Common myeloid progenitor, CD34-positive (primary cell): ENCODE results near the gene TXNRD2.
A peak's percentile ranks its signal among the peaks of the same experiment; 100 is the strongest.

Source experiments
- CTCF ChIA-PET: fragments of 350-600 bp; sonication (Branson Sonifier 250); formaldehyde crosslinking; loops from one replicate; lab custom pipeline; 2021; ENCODE audit warnings: antibody characterized with exemption; lab: Charles Lee
- POLR2A ChIA-PET: fragments of 350-600 bp; sonication (Branson Sonifier 250); formaldehyde crosslinking; loops from one replicate; lab custom pipeline; 2021; ENCODE audit warnings: antibody characterized with exemption; lab: Charles Lee
- DNase-seq, 3 donors: peaks; one replicate each; pipeline versions ENCODE4 v3.0.0 to v3.0.0-alpha.2; 2013
- H3K27ac ChIP-seq, 2 experiments: 1 replicate in 1 of 2; 2 replicates in 1 of 2; pipeline ENCODE4 v1.7.0; 2013; ENCODE audit warnings: inconsistent platforms in 2 of 2, low read length in 2 of 2, mild to moderate bottlenecking in 2 of 2, low read depth in 1 of 2, moderate library complexity in 1 of 2; ENCODE audit not compliant: severe bottlenecking in 2 of 2, insufficient read depth in 1 of 2, poor library complexity in 1 of 2
- H3K27me3 ChIP-seq, 5 experiments: replicated peaks in 2 of 5; 1 replicate in 3 of 5; 2 replicates in 2 of 5; pipeline versions ENCODE4 v1.6.1 to v1.7.0; 2013; ENCODE audit warnings: low read length in 4 of 5, mild to moderate bottlenecking in 2 of 5, moderate library complexity in 2 of 5, inconsistent platforms in 1 of 5; ENCODE audit not compliant: insufficient read depth in 5 of 5, control insufficient read depth in 4 of 5
- H3K36me3 ChIP-seq, 4 experiments: 1 replicate in 2 of 4; 2 replicates in 2 of 4; pipeline versions ENCODE4 v1.6.1 to v1.7.0; 2013; ENCODE audit warnings: low read length in 3 of 4, control low read depth in 1 of 4, mild to moderate bottlenecking in 1 of 4; ENCODE audit not compliant: control insufficient read depth in 4 of 4, insufficient read depth in 4 of 4
- H3K4me1 ChIP-seq, 4 experiments: 1 replicate in 3 of 4; 2 replicates in 1 of 4; pipeline versions ENCODE4 v1.6.1 to v1.7.1; 2013; ENCODE audit warnings: low read length in 3 of 4, mild to moderate bottlenecking in 3 of 4, control low read depth in 1 of 4, inconsistent platforms in 1 of 4, moderate library complexity in 1 of 4; ENCODE audit not compliant: control insufficient read depth in 4 of 4, insufficient read depth in 4 of 4; ENCODE audit errors: control extremely low read depth in 1 of 4
- H3K4me3 ChIP-seq, 7 experiments: 1 replicate in 4 of 7; 2 replicates in 3 of 7; pipeline versions ENCODE4 v1.5.1 to v1.7.0; 2013; ENCODE audit warnings: mild to moderate bottlenecking in 7 of 7, low read length in 6 of 7, moderate library complexity in 6 of 7, inconsistent platforms in 2 of 7, low read depth in 2 of 7, control low read depth in 1 of 7; ENCODE audit not compliant: insufficient read depth in 4 of 7, control insufficient read depth in 1 of 7; ENCODE audit errors: extremely low read depth in 1 of 7
- H3K9me3 ChIP-seq, 5 experiments: 1 replicate in 4 of 5; 2 replicates in 1 of 5; pipeline versions ENCODE4 v1.6.1 to v1.7.1; 2013; ENCODE audit warnings: low read length in 4 of 5, mild to moderate bottlenecking in 2 of 5, inconsistent platforms in 1 of 5, low read depth in 1 of 5, moderate library complexity in 1 of 5; ENCODE audit not compliant: control insufficient read depth in 4 of 5, insufficient read depth in 2 of 5; ENCODE audit errors: control extremely low read depth in 1 of 5
- WGBS: methylation state at CpG from one replicate; pipeline ENCODE4 v1.1.5; 2013; ENCODE audit not compliant: insufficient coverage; 5-methylcytosine and 5-hydroxymethylcytosine counted together

The TXNRD2 gene

DNA sequence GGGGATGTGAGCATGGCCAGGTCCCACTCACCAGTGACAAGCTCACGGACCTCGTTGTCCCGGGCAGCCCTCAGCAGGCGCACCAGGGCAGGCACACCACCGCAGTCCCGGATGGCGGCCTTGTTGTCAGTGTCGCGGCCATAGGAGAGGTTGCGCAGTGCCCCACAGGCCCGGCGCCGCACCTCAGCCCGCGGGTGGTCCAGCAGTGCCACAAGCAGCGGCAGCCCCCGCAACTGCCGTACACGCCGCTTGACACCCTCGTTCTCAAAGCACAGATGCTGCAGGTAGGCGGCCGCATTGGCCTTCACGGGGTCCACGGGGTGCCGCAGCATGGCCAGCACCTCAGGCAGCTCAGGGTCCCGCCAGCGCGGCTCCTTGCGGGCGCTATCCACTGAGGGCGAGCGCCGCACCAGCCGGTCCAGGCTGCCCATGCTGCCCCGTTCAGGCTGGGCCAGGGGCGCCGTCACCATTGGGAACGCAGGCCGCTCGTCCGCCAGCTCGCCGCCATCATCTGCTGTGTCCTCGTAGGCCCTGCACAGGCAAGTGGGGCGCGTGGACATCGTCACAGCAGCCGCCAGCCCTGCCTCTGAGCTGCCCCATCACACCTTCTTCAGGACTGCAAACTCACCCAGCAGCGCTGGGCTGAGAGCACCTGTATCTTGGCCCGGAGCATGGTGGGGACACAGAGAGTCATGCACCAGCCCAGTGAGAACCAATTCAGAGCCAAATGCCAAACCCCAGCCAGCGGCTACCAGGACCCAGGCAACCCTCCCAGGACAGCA is 38.3 kb upstream of the TXNRD2 start:
- WGBS, result 98% methylated on average over 51 of the region's 52 CpGs
- ChIA-PET CTCF (interaction anchor here (2.0 to 3.4 kb wide), 2 partner anchors 33 to 36 kb away, joined by 9 read pairs; no protein-coding TSS in a partner anchor), POLR2A (no interaction called here)
- Histone ChIP-seq H3K27ac (no peak overlapping the region), H3K36me3 (peaks cover 0 to 46% (median 10%) of the 10 kb centered on the region in 4 experiments), H3K27me3 (no peaks in the 10 kb centered on the region), H3K4me3 (no peak overlapping the region), H3K9me3 (no peaks in the 10 kb centered on the region), H3K4me1 (peaks cover 0 to 33% (median 21%) of the 10 kb centered on the region in 4 experiments)
- DNase-seq, result no peak

DNA sequence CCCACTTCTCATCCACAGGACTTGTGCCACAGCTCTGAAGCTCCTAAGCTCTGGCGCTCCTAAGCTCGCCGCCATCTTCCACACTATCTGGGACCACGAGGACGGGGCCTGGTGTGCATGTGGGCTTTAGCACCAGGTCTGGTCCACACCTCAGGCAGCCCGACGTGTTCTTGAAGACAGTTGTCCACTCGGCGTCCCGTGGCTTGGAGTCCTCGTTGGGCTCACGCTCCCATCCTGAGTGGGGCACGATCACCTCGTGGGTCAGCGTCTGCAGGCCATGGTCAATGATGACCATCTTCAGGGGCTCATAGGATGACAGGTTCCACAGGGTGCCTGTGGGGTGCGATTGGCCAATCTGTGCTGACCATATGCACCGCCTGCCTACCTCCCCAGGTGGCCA is 37.1 kb upstream of the TXNRD2 start:
- DNase-seq, result no peak
- Histone ChIP-seq H3K27ac (no peak overlapping the region), H3K4me1 (peaks cover 0 to 39% (median 30%) of the 10 kb centered on the region in 4 experiments), H3K9me3 (no peaks in the 10 kb centered on the region), H3K27me3 (no peaks in the 10 kb centered on the region), H3K4me3 (no peak overlapping the region), H3K36me3 (peaks cover 0 to 46% (median 10%) of the 10 kb centered on the region in 4 experiments)
- POLR2A ChIA-PET, result interaction anchor here (1.0 kb wide), 1 partner anchor 20 kb away, joined by 3 read pairs; no protein-coding TSS in a partner anchor
- CTCF ChIA-PET, result interaction anchor here (1.0 to 3.4 kb wide), 4 partner anchors 12 to 37 kb away, joined by 3 to 9 read pairs (median 6); no protein-coding TSS in a partner anchor
- 98% methylated on average over 17 of the region's 17 CpGs for WGBS

DNA sequence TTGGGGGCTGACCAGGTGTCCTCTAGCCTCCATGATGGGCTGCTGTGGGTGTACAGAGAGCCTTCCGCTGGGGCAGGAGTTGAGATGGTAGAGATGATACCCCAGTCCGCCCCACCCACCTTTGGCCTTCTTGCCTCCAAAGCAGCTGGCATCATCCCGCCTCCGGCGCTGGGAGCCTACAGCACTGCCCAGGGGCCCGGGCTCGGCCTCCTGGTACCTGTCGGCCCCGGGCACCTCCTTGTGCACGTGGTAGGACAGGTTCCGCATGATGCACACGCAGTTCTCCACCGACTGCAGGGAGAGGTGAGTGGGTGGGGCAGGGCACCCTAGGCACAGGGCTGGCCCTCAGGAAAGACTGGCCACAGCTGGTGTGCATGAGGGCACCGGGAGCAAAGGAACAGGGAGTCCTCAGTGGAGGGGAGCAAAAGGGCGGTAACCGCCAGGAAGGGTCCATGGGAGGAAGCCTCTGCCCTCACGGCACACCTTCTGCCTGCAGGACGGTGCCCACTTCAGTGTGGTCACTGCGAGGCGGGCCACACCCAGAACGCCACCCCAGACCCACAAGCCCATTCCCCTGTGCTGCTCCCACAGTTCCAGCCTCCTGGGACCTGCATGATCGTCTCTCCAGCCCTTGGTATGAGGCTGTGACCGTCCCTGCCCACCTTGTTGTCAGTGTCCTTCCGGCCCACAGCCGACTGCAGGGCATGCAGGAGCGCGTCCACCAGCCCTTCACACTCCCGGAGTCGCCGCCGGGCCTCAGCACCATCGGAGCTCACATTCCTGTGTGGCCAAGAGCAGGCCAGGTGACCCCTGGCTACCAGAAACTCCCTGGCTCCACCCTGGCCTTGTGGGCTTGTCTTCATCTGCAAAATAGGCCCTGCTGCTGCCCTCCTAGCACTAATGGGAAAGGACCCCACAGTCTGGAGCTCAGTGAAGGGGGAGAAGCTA is 36.0 kb upstream of the TXNRD2 start:
- Histone ChIP-seq H3K27me3 (no peaks in the 10 kb centered on the region), H3K4me1 (peaks cover 0 to 42% (median 35%) of the 10 kb centered on the region in 4 experiments), H3K36me3 (peaks cover 0 to 48% (median 10%) of the 10 kb centered on the region in 4 experiments), H3K9me3 (no peaks in the 10 kb centered on the region), H3K27ac (no peak overlapping the region), H3K4me3 (no peak overlapping the region)
- WGBS, result 96% methylated on average over 26 of the region's 32 CpGs
- ChIA-PET CTCF (interaction anchor here (1.0 to 15.9 kb wide), 6 partner anchors 8 to 38 kb away, joined by 3 to 384 read pairs (median 6); no protein-coding TSS in a partner anchor), POLR2A (interaction anchor here (1.0 to 1.1 kb wide), 2 partner anchors 21 to 36 kb away, joined by 3 read pairs; no protein-coding TSS in a partner anchor)
- no peak for DNase-seq

DNA sequence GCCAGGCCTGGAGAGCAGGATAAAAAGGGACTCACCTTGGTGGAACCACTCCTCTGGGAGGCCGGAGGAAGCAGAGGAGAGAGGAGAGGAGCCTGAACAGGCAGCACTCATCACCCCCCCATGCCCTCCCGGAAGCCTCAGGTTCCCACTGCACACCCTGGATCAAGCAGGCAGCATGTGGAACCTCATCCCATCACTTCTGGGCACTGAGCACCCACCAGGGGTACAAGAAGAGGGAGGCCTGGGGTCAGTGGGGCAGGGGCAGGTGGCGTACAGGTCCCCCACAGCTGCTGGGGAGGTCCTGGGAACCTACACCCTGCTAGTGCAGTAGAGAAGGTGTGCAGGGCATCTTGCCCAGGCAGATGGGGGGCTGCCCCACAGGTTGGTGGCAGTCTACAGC is 35.1 kb upstream of the TXNRD2 start:
- ChIA-PET CTCF (interaction anchor here (15.9 kb wide), 1 partner anchor 35 kb away, joined by 384 read pairs; no protein-coding TSS in a partner anchor), POLR2A (no interaction called here)
- Histone ChIP-seq H3K27ac (no peak overlapping the region), H3K27me3 (no peaks in the 10 kb centered on the region), H3K36me3 (peaks cover 0 to 52% (median 10%) of the 10 kb centered on the region in 4 experiments), H3K4me1 (peaks cover 0 to 51% (median 39%) of the 10 kb centered on the region in 4 experiments), H3K4me3 (no peak overlapping the region), H3K9me3 (no peaks in the 10 kb centered on the region)
- WGBS, result 100% methylated on average over 1 of the region's 3 CpGs
- DNase-seq, result no peak

DNA sequence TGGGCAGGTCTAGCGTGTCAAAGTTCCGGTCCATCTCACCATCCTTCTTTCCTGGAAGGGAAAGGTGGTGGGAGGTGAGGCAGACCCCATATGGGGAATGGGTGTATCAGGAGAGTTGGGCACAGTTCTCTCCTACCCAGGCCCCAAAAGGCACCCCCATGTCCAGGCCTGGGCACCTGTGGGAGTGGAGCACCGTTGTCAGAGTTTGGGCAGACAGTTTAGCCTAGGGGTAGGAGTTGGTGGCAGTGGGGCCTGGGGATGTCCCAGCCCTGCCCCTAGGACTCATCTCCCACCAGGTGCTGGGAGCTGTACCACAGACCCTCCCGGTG is 34.1 kb upstream of the TXNRD2 start:
- Histone ChIP-seq H3K27me3 (no peaks in the 10 kb centered on the region), H3K27ac (peak overlapping the region; percentile 53 to 85), H3K9me3 (no peaks in the 10 kb centered on the region), H3K36me3 (peaks cover 0 to 49% (median 14%) of the 10 kb centered on the region in 4 experiments), H3K4me3 (peak overlapping the region in 2 of 7 experiments; percentile 26 to 34), H3K4me1 (peaks cover 0 to 61% (median 49%) of the 10 kb centered on the region in 4 experiments)
- POLR2A ChIA-PET, result interaction anchor here (0.6 to 1.9 kb wide), 4 partner anchors 11 to 38 kb away, joined by 3 to 8 read pairs (median 4); no protein-coding TSS in a partner anchor
- no peak for DNase-seq
- 44% methylated on average over 3 of the region's 4 CpGs for WGBS
- CTCF ChIA-PET, result interaction anchor here (1.2 to 15.9 kb wide), 7 partner anchors 10 to 49 kb away, joined by 3 to 384 read pairs (median 6); no protein-coding TSS in a partner anchor

DNA sequence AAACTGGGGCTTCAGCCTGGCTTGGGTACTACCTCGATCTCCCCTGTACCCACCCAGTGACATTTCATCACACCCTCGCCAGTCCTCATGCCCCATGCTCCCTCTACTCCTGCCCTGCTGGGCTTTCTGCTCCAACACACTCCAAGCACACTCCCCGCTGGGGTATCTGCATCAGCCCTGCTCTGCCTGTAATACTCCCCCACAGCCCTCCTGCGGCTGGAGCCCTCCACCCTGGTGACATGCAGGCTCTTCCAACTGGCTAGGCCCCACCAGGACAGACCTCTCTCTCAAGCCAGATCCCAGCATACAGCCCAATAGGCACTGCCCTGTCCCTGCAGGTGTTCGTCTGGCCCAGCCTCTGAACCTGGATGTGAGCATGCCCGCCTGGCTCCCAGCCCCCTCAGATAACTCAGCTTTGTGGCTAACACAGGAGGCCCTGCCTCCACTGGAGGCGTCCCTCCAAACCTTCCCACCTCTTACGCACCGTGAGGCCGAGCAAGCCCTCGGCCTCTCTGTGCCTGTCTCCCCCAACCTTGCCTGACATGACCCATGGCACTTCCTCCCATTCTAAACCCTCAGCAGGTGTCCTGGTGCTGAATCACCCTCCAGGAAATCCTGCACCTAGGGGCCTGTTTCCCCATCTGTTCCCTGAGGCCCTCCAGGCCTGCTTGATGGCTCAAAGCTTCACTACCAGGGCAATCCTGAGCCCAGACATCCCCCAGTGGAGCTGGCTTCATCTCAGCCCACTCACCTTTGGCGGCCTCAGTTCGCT is 33.5 kb upstream of the TXNRD2 start:
- H3K4me1 ChIP-seq, result peaks cover 0 to 63% (median 50%) of the 10 kb centered on the region in 4 experiments
- peak; percentile 85 to 97 (median 96) for DNase-seq
- 17% methylated on average over 11 of the region's 13 CpGs for WGBS
- H3K4me3 ChIP-seq, result peak overlapping the region in 4 of 7 experiments; percentile 2 to 39 (median 32)
- CTCF ChIA-PET, result interaction anchor here (1.2 to 15.9 kb wide), 7 partner anchors 10 to 49 kb away, joined by 3 to 384 read pairs (median 6); no protein-coding TSS in a partner anchor
- no peaks in the 10 kb centered on the region for H3K27me3 ChIP-seq
- H3K9me3 ChIP-seq, result no peaks in the 10 kb centered on the region
- POLR2A ChIA-PET, result interaction anchor here (0.6 to 1.9 kb wide), 6 partner anchors 11 to 43 kb away, joined by 3 to 8 read pairs (median 3); no protein-coding TSS in a partner anchor
- H3K27ac ChIP-seq, result peak overlapping the region; percentile 77 to 85
- peaks cover 0 to 46% (median 13%) of the 10 kb centered on the region in 4 experiments for H3K36me3 ChIP-seq
